Measurements from ENCODE around the gene UBXN2A.

UBXN2A gene

DNA sequence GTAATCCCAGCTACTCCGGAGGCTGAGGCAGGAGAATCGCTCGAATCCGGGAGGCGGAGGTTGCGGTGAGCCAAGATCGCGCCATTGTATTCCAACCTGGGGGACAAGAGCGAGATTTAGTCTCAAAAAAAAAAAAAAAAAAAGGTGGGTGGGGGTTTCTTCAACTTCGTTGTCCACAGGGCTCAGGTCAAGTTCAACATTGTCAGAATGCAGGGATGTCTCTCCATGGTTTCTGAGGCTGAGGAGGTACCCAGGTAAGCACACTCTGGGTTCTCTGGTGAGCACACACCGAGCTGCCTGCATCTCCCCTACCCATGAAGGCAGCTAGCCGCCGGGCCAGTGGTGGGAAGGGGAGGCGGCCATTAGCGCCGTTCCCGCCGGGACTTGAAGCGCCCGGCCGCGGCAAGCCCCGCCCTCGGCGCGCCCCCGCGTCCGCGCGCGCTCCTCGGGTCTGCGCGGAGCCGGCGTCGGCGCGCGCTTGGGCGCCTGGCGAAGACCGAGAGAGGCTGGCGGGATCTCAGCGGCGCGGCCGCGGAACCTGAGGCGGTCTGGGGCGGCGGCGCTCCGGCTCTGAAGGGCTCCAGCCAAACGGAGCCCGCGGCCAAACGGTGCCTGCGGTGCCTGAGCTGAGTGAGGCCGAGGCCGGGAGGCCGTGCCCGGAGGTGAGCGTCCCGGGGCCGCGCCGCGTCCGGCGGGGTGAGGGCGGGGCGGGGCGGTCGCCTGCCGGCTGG, at the start of gene UBXN2A:
TSS of gene UBXN2A (plus strand) at position 477 of the 731 bp plus-strand sequence. CDS start 17,852 bp downstream, outside the sequence.
- Histone ChIP-seq H3K9me3 (ENCODE audit: control insufficient read depth, insufficient read depth, low read depth, low read length) (no peaks in the 10 kb centered on the region), H3K4me1 (ENCODE audit: control insufficient read depth, insufficient read depth, low read length) (peaks cover 12% of the 10 kb centered on the region), H3K27ac (ENCODE audit: extremely low read depth, low read depth, low read length) (peak within 1 kb of the TSS; percentile 86), H3K36me3 (ENCODE audit: control insufficient read depth in 2 of 2, insufficient read depth in 1 of 2, low read length in 2 of 2) (peaks cover 0 to 7% of the 10 kb centered on the region in 2 experiments; a peak in 1 of 3 replicates), H3K4me3 (ENCODE audit: low read depth, low read length) (peak within 1 kb of the TSS; percentile 88)
- no peak for TF ChIP-seq SP2 (tag by site-specific recombination; IDR thresholded peaks at IDR 0.05)
- TF ChIP-seq, protein P1, sequence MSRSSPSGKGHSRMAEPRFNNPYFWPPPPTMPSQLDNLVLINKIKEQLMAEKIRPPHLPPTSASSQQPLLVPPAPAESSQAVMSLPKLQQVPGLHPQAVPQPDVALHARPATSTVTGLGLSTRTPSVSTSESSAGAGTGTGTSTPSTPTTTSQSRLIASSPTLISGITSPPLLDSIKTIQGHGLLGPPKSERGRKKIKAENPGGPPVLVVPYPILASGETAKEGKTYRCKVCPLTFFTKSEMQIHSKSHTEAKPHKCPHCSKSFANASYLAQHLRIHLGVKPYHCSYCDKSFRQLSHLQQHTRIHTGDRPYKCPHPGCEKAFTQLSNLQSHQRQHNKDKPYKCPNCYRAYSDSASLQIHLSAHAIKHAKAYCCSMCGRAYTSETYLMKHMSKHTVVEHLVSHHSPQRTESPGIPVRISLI (tag by site-specific recombination; IDR thresholded peaks at IDR 0.05), result peak; percentile 77; the same call in 1 of the 2 replicates
- TF ChIP-seq ZNF571 (tag by site-specific recombination; IDR thresholded peaks at IDR 0.05), result no peak
- no peak for TF ChIP-seq ZNF701 (tag by site-specific recombination; IDR thresholded peaks at IDR 0.05)
- TF ChIP-seq SP7 (tag by site-specific recombination; IDR thresholded peaks at IDR 0.05), result peak; percentile 37; the same call in 1 of the 2 replicates
- no peak for TF ChIP-seq ZNF302 (tag by site-specific recombination; IDR thresholded peaks at IDR 0.05; ENCODE audit: low read depth)
- TF ChIP-seq PRDM10 (tag by site-specific recombination; IDR thresholded peaks at IDR 0.05), result peak; percentile 79
- TF ChIP-seq YY1 (tag by site-specific recombination; IDR thresholded peaks at IDR 0.05), result peak; percentile 72
- no peak for TF ChIP-seq KLF8 (tag by site-specific recombination; IDR thresholded peaks at IDR 0.05)
- peak; percentile 29; the same call in 1 of the 2 replicates for TF ChIP-seq ZNF341 (tag by site-specific recombination; IDR thresholded peaks at IDR 0.05; ENCODE audit: low read depth)
- TF ChIP-seq, protein P2, sequence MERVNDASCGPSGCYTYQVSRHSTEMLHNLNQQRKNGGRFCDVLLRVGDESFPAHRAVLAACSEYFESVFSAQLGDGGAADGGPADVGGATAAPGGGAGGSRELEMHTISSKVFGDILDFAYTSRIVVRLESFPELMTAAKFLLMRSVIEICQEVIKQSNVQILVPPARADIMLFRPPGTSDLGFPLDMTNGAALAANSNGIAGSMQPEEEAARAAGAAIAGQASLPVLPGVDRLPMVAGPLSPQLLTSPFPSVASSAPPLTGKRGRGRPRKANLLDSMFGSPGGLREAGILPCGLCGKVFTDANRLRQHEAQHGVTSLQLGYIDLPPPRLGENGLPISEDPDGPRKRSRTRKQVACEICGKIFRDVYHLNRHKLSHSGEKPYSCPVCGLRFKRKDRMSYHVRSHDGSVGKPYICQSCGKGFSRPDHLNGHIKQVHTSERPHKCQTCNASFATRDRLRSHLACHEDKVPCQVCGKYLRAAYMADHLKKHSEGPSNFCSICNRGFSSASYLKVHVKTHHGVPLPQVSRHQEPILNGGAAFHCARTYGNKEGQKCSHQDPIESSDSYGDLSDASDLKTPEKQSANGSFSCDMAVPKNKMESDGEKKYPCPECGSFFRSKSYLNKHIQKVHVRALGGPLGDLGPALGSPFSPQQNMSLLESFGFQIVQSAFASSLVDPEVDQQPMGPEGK (tag by site-specific recombination; IDR thresholded peaks at IDR 0.05), result no peak; the same call in 1 of the 2 replicates
- peak; percentile 21; the same call in 1 of the 2 replicates for TF ChIP-seq ZNF335 (tag by site-specific recombination; conservative IDR thresholded peaks at IDR 0.05)
- TF ChIP-seq, protein P3, sequence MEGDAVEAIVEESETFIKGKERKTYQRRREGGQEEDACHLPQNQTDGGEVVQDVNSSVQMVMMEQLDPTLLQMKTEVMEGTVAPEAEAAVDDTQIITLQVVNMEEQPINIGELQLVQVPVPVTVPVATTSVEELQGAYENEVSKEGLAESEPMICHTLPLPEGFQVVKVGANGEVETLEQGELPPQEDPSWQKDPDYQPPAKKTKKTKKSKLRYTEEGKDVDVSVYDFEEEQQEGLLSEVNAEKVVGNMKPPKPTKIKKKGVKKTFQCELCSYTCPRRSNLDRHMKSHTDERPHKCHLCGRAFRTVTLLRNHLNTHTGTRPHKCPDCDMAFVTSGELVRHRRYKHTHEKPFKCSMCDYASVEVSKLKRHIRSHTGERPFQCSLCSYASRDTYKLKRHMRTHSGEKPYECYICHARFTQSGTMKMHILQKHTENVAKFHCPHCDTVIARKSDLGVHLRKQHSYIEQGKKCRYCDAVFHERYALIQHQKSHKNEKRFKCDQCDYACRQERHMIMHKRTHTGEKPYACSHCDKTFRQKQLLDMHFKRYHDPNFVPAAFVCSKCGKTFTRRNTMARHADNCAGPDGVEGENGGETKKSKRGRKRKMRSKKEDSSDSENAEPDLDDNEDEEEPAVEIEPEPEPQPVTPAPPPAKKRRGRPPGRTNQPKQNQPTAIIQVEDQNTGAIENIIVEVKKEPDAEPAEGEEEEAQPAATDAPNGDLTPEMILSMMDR (tag by site-specific recombination; IDR thresholded peaks at IDR 0.05), result 0 out of 2 replicates have a peak, but pooled peaks have one; percentile 11
- TF ChIP-seq ZNF560 (tag by site-specific recombination; IDR thresholded peaks at IDR 0.05; ENCODE audit: borderline replicate concordance), result no peak
- peak; percentile 32; the same call in 1 of the 2 replicates for TF ChIP-seq ZFHX2 (tag by site-specific recombination; conservative IDR thresholded peaks at IDR 0.05)
- no peak for TF ChIP-seq ZBTB1 (tag by site-specific recombination; IDR thresholded peaks at IDR 0.05)
- TF ChIP-seq ZBTB26 (tag by site-specific recombination; optimal IDR thresholded peaks at IDR 0.05), result peak; percentile 73
- TF ChIP-seq, protein P4, sequence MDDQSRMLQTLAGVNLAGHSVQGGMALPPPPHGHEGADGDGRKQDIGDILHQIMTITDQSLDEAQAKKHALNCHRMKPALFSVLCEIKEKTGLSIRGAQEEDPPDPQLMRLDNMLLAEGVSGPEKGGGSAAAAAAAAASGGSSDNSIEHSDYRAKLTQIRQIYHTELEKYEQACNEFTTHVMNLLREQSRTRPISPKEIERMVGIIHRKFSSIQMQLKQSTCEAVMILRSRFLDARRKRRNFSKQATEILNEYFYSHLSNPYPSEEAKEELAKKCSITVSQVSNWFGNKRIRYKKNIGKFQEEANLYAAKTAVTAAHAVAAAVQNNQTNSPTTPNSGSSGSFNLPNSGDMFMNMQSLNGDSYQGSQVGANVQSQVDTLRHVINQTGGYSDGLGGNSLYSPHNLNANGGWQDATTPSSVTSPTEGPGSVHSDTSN (CRISPR knock-in tag; IDR thresholded peaks at IDR 0.05), result no peak
- no peak for TF ChIP-seq ZNF600 (tag by site-specific recombination; IDR thresholded peaks at IDR 0.05)
- no peak for TF ChIP-seq REPIN1 (tag by site-specific recombination; IDR thresholded peaks at IDR 0.05; ENCODE audit: low read depth)
- TF ChIP-seq SETDB1 (IDR thresholded peaks at IDR 0.05; ENCODE audit: insufficient read length, low read length), result no peak
- POLR2A ChIA-PET, result interaction anchor here (0.6 to 6.3 kb wide), 5 partner anchors 12 to 136 kb away, joined by 3 to 68 read pairs (median 8); partner anchors contain the start of genes ATAD2B, SF3B6 and WDCP
- CTCF ChIA-PET, result interaction anchor here (1.6 kb wide), 1 partner anchor 13 kb away, joined by 12 read pairs; the partner anchor contains the start of gene ATAD2B

All from HEK293 (cell line).